ENCODE data around the gene GAD1.

GAD1 gene

GRCh38 chr2:170816504-170817092, at the start of gene GAD1:
GAD1 (plus strand) TSS chr2:170816887; CDS start chr2:170818592, 1,705 bp downstream.
- peak; percentile 66 to 82 for DNase-seq

DNA sequence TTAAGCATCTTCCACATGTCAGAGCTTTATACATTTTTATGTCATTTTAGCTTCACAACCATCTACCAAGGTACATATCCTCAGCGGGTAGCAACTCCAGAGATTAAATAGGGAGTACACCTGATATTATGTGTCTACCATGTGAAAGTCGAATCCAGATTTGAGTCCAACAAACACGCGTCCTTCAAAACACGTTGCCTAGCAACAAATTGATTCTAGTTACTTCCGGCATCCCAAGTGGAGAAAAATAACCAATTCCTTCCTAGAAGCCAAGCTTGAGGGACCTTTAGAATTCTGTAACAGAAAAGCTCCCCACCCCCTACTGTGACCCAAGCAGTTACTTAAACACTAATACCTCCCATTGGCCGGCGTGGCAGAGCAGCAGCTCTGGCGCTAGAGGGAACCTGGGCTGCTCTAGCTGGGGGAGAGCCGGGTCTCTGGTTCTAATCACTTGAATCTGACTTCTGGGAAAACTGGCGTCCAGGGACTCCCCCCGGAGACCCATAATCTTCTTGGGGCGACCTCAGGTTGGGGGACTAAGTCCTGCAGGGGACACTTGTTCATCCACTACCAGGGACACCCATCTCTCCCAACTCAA, 46.6 kb upstream of the GAD1 start, which contains the start of gene ERICH2:
Gene ERICH2 (plus strand): TSS at position 371 of the 598 bp plus-strand sequence. CDS start 304 bp downstream, outside the sequence.
- DNase-seq: peak; percentile 62 to 80

DNA sequence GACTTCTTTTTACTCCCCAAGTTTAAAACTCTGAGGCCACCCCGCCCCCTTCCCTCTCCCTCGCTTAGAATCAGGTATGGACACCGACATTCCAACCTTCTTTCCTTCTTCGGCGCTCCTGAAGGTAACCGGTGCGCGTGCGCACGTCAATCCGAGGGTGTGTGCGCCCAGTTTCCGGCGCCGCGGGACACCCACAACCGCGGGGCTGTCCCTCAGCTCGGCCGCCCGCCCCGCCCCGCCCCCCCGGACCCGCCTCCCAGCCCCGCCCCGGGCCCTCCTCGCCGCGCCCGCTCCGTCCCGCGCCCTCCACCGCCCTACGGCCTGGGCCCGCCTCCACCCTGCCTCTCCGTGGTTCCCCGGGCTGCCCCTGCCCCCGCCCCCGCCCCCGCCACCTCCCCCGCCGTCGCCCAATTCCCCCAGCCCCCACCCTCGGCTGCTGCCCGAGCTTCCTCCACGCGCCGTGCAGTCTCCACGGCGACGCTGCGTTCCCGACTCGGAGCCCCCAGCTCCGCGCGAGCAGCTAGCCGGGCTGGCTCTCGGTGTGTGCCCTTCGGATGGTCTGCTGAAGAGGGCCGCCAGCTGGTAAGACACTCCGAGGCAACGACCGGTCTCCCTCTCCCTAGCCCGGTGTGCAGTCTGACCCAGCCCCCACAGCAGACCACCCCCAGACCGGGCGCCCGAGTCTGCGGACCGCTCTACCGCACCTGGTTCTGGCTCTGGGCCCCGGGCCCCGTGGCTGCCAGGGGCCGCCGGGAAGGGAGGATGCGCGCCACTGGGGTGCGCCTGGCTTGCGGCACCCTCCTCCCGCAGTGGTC, 45.9 kb upstream of the GAD1 start:
- DNase-seq: peak; percentile 76 to 86

GRCh38 chr2:170771421-170771937, 45.2 kb upstream of the GAD1 start:
- DNase-seq: no peak

DNA sequence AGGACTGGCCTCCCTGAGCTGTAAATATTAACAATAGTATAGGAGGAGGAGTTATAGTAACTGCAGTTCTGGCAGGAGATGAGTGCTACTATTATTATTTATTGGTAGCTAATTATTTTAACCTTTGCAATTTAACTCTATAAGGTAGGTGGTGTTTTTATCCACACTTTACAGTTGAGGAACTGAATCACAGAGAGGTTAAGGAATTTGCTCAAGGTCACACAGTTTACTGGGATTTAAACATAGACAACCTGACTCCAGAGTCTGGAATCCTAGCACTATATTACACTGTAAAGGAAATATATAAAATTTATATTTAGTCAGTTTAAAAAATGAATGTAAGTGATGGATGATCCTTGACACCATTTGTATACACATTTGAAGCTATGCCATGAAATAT, 44.4 kb upstream of the GAD1 start:
- DNase-seq: no peak

- DNase-seq: no peak
Observed at GRCh38 chr2:170774074-170774473, 42.6 kb upstream of the GAD1 start.

GRCh38 chr2:170778900-170779299, 37.8 kb upstream of the GAD1 start:
- DNase-seq: no peak

- DNase-seq: no peak
Observed at GRCh38 chr2:170779304-170779703, 37.4 kb upstream of the GAD1 start.

DNA sequence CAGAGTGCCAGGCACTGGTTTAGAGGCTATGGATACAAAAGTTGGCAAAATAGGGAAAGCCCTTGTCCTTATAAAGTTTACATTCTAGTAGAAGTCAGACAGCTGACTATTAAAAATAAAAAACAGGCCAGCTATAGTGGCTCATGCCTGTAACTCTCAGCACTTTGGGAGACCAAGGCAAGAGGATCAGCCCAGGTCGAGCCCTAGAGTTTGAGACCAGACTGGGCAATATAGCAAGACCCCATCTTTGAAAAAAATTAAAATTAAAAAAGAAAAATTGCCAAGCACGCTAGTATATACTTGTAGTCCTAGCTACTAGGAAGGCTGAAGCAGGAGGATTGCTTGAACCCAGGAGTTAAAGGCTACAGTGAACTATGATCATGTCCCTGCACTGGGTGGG, 34.0 kb upstream of the GAD1 start:
- DNase-seq: no peak

- DNase-seq: no peak
Observed at GRCh38 chr2:170783549-170783948, 33.1 kb upstream of the GAD1 start.

DNA sequence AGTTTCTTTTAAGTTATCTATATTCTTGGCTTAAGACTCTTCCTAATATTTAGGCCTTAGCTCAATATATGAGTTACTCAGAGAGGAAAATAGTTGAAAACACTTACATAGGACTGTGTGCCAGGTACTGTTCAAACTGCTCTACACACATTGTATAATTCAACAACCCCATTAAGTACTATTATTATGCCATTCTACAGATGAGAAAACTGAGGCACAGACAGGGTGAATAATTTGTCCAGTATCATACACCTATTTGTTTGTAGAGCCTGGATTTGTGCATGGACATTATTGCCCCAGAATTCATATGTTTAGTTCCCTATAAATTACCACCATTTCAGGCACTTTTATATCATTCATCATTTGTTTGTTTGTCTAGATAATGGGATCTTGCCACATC, 17.7 kb upstream of the GAD1 start:
- DNase-seq: no peak

DNA sequence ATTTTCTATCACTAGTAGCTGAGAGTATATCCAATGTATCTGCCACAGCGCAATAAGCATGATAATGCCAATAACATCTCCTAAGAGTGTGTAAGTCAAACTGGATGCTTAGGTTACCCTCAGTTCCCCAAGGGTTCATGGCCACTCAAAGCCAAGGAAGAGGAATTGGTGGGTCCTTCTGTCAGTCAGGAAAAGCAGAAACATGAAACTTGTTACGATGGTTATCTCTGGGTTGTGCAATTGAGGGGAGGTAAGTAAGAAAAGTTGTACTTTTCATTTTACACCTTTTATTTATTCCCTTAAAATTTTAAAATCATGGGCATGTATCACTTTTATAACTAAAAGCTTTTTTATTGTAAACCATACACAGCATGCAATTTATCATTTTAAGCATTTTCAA, 10.1 kb upstream of the GAD1 start:
- no peak for DNase-seq

- DNase-seq: peak; percentile 89 to 95
Observed at GRCh38 chr2:170812710-170813600, 3.7 kb upstream of the GAD1 start.

DNA sequence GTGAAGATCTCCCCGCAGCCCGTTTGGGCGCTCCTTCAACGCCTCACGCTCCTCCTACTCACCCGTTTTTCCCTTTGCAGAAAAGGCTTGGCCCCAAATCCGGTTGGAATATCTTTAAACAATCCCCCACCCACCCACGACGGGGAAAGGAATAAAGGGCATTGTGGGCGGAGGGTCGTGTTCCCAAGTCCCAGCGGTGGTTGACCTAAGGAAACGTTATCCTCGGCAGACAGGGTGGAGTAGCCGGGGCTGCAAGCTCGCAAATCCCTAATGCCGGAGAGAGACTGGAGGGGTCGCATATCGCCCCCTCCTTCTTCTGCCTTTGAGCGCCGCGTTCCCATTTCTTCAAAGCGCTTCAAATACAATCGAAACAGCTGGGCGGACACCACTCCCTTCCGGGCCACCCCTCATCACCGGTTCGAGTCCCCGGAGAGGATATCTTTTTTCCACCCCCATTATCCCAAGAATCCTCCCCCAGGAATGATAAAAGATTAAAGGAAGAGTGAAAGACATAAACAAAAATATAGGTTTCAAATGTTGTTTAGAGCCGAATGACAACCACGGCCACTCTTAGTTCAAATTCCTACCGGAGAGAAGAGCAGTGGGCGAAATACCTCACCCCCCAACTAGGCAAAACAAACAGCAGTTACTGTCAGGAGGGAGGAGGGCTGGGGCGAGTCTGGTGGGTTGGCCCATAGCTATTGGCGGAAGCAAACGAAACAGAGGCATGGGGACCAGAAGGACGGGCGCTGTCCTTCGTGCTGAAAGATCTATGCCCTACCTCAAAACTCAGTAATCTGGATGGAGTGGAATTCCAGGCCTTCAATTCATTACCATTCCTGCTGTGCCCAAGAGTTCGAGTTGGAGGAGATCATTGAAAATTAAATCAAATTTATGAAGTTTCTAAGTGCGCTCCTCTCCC, 2.8 kb upstream of the GAD1 start:
- DNase-seq: peak in 1 of 2 experiments; percentile 34

DNA sequence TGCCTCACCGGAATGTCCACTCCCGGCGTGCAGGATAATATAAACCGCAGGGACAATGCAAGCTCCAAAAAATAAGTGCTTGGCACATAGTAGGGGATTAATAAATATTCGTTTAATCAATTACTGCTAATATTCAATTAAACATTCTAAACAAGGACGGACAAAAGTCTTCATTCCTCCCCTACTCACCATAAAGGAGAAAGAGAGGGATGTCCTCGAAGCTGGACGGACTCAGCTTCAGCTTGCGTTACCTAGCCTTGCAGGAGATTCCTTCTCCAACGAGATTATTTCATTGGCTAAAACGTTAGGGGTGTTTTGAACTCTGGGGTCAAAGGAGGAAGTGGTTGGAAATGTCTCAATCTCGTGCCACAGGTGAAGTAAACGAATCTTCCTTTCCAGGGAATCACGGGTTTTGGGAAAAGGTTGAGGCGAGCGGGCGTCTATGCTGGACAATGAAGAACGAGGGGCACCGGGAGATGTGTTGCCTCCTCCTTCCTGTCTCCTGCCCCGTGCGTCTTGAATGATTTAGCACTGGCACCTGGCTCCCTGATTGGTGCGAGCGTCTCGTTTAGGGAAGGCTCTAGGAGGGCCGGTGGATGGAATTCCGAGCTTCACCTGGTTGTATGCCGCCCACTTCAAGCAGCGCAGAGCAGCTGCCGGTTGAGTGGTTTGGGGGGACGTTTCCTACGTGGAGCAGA, 2.0 kb upstream of the GAD1 start:
- DNase-seq: no peak

- DNase-seq: no peak
Observed at GRCh38 chr2:170815311-170815710, 1.4 kb upstream of the GAD1 start.

DNA sequence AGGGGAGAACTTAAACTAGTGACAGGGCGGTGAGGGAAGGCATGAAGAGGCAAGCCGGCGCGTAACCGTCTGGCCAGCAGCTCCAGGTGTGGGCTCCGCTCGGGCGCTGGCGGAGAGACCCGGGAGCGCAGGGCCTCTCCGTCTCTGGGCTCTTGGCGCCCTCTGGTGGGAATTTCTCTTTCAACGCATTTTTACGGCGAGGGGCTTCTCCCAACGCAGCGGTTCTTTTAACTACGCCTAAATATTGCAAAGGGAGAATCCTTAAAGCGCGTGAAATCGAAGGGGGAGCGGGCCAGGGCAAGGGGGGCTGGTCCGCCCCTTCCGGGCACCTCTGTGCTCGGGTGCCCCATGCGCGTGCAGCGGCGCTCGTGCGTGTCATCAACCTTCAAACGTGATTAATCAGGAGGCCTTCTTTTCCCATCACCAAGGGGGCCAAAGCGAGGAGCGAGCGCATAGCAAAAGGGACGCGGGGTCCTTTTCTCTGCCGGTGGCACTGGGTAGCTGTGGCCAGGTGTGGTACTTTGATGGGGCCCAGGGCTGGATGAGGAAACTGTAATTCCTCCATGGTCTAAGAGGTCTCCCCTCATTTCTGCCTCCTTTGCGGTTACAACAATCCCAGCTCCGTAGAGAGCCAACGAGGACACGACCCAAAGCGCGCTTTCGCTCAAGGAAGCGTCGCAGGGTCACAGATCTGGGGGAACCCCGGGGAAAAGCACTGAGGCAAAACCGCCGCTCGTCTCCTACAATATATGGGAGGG, 762 bp upstream of the GAD1 start:
- peak; percentile 79 to 83 for DNase-seq

GRCh38 chr2:170817093-170818035, 677 bp downstream of the GAD1 start:
- peak in 1 of 2 experiments; percentile 59 for DNase-seq
